Activated T-helper 1 cell treated with anti-CD3 and anti-CD28 coated beads, Interleukin-12 subunit alpha, Interleukin-12 subunit beta, Interleukin-2, Interleukin-4 antibody, amounts not matched to agents 30 ng/mL and 10 ng/mL and 1 ng/mL, durations not matched to agents 14 hours and 24 hours and 36 hours (primary cell): ENCODE data around the gene NRXN3. TPM values are rescaled to one million over a fixed set of nuclear protein-coding genes. Genes with fewer than 3 reads are reported as not detected.
"Not testable (repeated sequence)": the region's sequence is repeated elsewhere in the genome, so short reads cannot be mapped to it uniquely, and the experiment has no call there.

ENCODE experiments used
- DNase-seq: peaks from one replicate; pipeline ENCODE4 v3.0.0; 2021; ENCODE audit warnings: low spot score
- H3K27ac Mint-ChIP-seq: one replicate; pipeline ENCODE4 v1.8.0; 2021; ENCODE audit warnings: mild to moderate bottlenecking, mixed read lengths
- H3K27me3 Mint-ChIP-seq: one replicate; pipeline ENCODE4 v1.8.0; 2022; ENCODE audit warnings: mild to moderate bottlenecking, moderate library complexity, mixed read lengths; ENCODE audit not compliant: insufficient read depth
- H3K36me3 Mint-ChIP-seq: one replicate; pipeline ENCODE4 v1.8.0; 2021; ENCODE audit warnings: low read depth, mixed read lengths
- H3K4me1 Mint-ChIP-seq: one replicate; pipeline ENCODE4 v1.8.0; 2021; ENCODE audit warnings: low read depth, mixed read lengths
- H3K4me3 Mint-ChIP-seq: one replicate; pipeline ENCODE4 v1.8.0; 2021; ENCODE audit warnings: mild to moderate bottlenecking, moderate library complexity, mixed read lengths
- H3K9me3 Mint-ChIP-seq: one replicate; pipeline ENCODE4 v1.8.0; 2021; ENCODE audit warnings: mixed read lengths
- intact Hi-C: fragments of 100-400 bp; cut with micrococcal nuclease; formaldehyde crosslinking; loops from one replicate; pipeline ENCODE4 v1.15.1; 2024
- total RNA-seq: library from RNA; stranded (reverse); gene quantifications from 2 replicates; pipeline ENCODE4 v1.2.3, GENCODE V29; 2022

Gene NRXN3
- total RNA-seq, 1 donor from 2014 or later = not detected

DNA sequence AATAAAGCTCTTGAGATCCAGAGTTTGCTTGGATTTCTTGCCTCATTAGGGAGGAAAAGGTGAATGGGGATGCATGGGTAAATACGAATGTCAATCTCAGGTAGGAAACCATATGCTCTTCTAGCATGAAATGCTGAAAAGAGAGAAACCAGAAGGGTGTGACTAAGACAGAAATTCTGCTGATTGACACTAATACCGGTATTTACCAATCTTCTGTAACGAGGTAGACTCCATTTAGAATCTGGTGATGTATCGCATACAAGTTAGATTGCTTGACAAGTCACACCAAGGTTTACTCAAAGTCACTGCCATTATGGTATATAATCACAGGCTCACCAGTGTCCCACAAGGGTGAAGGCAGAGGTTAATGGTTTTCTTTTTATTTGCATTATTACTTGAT lies 337.9 kb downstream of the NRXN3 start:
- H3K27ac Mint-ChIP-seq = no peak overlapping the region
- no peaks in the 10 kb centered on the region for H3K27me3 Mint-ChIP-seq
- no peak for DNase-seq
- H3K9me3 Mint-ChIP-seq = no peaks in the 10 kb centered on the region
- no peaks in the 10 kb centered on the region for H3K36me3 Mint-ChIP-seq
- H3K4me1 Mint-ChIP-seq = no peaks in the 10 kb centered on the region
- intact Hi-C loops = loop anchor here (5.0 kb wide), 1 partner anchor 331 kb away; no protein-coding TSS in a partner anchor
- H3K4me3 Mint-ChIP-seq = no peak overlapping the region

DNA sequence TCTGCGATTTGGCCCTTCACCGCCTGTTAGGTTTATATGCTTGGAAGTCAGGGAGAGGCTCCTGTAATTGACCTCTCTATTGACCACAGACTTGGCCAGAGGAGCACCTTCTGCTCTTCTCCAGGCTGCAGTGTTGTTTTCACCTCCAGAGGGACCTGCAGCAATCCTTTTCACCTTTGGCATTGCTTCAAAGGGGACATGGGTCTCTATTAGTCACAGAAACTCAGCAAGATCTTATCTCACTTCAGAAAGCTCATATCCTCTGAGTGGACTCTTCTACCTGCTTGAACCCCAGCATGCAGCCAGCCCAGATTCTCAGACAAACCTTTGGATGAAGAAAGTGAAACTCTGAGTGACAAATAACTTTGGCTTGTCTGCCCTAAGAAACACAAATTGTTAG lies 339.3 kb downstream of the NRXN3 start:
- DNase-seq = no peak
- H3K9me3 Mint-ChIP-seq = no peaks in the 10 kb centered on the region
- intact Hi-C loops = loop anchor here (5.0 kb wide), 1 partner anchor 332 kb away; no protein-coding TSS in a partner anchor
- H3K4me3 Mint-ChIP-seq = no peak overlapping the region
- no peaks in the 10 kb centered on the region for H3K36me3 Mint-ChIP-seq
- H3K27me3 Mint-ChIP-seq = no peaks in the 10 kb centered on the region
- H3K27ac Mint-ChIP-seq = no peak overlapping the region
- H3K4me1 Mint-ChIP-seq = no peaks in the 10 kb centered on the region

DNA sequence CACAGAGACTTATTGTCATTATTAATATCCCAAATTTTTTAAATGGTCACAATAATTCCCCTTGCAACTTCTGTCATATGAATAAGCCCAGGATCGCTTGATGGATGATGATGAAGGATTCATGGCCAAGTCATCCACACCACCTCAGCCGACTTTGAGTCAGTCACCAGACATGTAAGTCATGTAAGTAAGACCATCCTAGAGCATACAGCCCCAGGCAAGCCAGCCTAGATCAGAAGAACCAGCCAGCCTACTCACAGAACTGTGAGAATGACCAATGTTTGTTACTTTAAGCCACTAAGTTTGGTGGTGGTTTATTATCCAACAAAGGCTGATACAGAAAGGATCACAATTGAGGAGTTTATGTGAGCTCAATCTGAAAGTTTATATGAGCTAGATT lies 341.8 kb downstream of the NRXN3 start:
- no peak for DNase-seq
- no peak overlapping the region for H3K4me3 Mint-ChIP-seq
- H3K36me3 Mint-ChIP-seq = no peaks in the 10 kb centered on the region
- H3K27ac Mint-ChIP-seq = no peak overlapping the region
- H3K27me3 Mint-ChIP-seq = no peaks in the 10 kb centered on the region
- no peaks in the 10 kb centered on the region for H3K9me3 Mint-ChIP-seq
- intact Hi-C loops = no loop called here
- no peaks in the 10 kb centered on the region for H3K4me1 Mint-ChIP-seq

DNA sequence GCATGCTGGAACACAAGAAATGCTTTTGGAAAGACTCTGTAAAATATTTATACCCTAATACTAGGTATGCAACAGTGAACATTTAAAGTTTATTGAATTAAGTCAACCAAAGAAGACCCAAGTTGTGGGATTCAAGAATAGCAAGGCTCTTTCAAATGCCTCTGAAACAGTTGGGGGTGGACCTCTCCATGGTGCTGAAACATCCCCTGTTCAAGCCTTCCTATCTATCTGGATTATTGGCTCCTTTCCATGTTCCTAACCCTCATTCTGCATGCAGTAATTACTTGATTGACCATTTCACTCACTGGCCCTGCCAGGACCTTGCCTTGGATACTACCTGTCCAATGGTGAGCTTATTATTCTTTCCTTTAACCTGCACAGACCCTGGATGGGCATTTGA lies 349.7 kb downstream of the NRXN3 start:
- no peaks in the 10 kb centered on the region for H3K36me3 Mint-ChIP-seq
- H3K4me3 Mint-ChIP-seq = no peak overlapping the region
- peaks cover 4% of the 10 kb centered on the region for H3K9me3 Mint-ChIP-seq
- H3K27ac Mint-ChIP-seq = no peak overlapping the region
- no peaks in the 10 kb centered on the region for H3K27me3 Mint-ChIP-seq
- no peaks in the 10 kb centered on the region for H3K4me1 Mint-ChIP-seq
- intact Hi-C loops = no loop called here
- no peak for DNase-seq

DNA sequence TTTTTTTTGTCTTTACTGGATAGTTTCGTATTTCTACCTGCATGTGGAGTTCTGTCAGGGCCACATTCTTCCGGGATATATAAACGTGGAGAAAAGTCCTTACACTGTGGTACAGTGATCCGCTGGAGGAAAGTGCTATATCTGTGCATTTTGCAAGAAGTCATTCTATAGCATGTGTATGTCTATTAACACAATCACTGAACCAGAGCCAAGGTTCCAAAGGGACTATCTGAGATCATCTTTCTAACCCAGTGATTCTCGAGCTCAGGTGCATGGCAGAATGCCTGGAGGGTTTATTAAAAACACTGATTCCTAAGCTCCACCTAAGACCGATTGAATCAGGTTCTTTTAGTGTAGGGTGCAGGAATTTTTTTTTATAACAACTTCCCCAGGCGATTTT lies 354.0 kb downstream of the NRXN3 start:
- intact Hi-C loops = no loop called here
- H3K27ac Mint-ChIP-seq = no peak overlapping the region
- no peaks in the 10 kb centered on the region for H3K36me3 Mint-ChIP-seq
- peaks cover 4% of the 10 kb centered on the region for H3K9me3 Mint-ChIP-seq
- DNase-seq = no peak
- H3K4me1 Mint-ChIP-seq = no peaks in the 10 kb centered on the region
- H3K27me3 Mint-ChIP-seq = no peaks in the 10 kb centered on the region
- H3K4me3 Mint-ChIP-seq = no peak overlapping the region

DNA sequence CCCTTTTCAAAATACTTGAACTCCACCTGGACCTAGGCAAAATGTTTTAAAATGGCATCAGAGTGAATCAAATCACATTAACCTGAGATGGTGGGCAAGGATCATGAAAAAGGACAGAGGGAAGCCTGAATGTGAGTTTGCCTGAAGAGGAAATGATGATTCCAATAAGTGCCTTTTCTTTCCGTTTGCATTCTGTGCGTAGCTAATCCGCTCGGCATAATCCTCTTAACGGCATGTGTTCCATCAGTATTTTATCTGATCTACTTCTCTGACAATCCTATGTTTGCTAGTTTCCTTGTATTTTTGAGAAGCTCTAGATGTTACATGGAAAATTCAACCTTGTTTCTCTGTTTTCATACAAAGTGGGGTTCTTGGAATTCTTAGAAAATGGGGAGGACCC lies 354.6 kb downstream of the NRXN3 start:
- no peaks in the 10 kb centered on the region for H3K36me3 Mint-ChIP-seq
- peaks cover 4% of the 10 kb centered on the region for H3K9me3 Mint-ChIP-seq
- H3K27ac Mint-ChIP-seq = no peak overlapping the region
- H3K4me3 Mint-ChIP-seq = no peak overlapping the region
- no peaks in the 10 kb centered on the region for H3K27me3 Mint-ChIP-seq
- no peak for DNase-seq
- H3K4me1 Mint-ChIP-seq = no peaks in the 10 kb centered on the region
- intact Hi-C loops = no loop called here

DNA sequence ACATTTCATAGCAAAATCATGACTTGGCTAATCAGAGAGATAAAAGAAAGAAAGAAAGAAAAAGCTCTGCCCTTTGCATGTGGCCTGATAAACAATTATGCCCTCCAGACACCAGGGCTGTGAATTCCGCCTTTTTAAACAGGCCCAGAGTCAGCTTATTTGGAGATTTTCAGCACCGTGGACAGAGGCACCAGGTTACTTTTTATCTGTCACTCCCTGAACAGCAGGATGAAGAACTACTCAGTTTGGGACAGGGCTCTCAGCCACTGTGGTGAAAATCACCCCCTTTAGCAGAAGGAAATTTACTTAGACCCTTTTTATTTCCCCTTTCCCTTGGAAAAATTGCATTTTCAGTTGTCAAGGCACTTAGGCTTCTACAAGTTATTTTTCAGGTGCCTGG lies 359.9 kb downstream of the NRXN3 start:
- Mint-ChIP-seq H3K27ac (no peak overlapping the region), H3K27me3 (no peaks in the 10 kb centered on the region)
- no peak for DNase-seq

DNA sequence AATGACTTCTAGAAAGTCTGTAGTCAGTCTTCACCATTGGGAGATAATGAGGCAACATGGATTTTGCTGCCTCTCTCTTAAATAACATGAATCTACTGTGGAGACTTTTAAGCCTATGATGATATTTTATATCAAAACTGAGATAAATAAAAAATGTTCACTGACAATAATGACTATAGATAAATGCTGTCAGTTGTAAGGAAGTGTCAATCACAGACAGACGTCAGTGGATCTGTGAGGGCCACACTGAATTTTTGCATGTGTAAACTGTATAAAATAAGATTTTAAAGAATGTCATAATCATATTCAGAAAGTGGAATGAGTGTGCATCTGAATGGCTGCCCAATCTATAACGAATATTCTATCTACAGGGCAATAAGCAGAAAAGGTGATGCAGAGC lies 364.0 kb downstream of the NRXN3 start:
- Mint-ChIP-seq H3K27ac (no peak overlapping the region), H3K36me3 (no peaks in the 10 kb centered on the region), H3K4me3 (no peak overlapping the region), H3K9me3 (peaks cover 14% of the 10 kb centered on the region), H3K4me1 (no peaks in the 10 kb centered on the region), H3K27me3 (no peaks in the 10 kb centered on the region)
- DNase-seq = no peak
- intact Hi-C loops = no loop called here

More for the DNA sequence above, 359.9 kb downstream of the NRXN3 start:
- Mint-ChIP-seq H3K9me3 (peaks cover 7% of the 10 kb centered on the region), H3K36me3 (no peaks in the 10 kb centered on the region), H3K4me1 (no peaks in the 10 kb centered on the region), H3K4me3 (no peak overlapping the region)
- intact Hi-C loops = no loop called here

DNA sequence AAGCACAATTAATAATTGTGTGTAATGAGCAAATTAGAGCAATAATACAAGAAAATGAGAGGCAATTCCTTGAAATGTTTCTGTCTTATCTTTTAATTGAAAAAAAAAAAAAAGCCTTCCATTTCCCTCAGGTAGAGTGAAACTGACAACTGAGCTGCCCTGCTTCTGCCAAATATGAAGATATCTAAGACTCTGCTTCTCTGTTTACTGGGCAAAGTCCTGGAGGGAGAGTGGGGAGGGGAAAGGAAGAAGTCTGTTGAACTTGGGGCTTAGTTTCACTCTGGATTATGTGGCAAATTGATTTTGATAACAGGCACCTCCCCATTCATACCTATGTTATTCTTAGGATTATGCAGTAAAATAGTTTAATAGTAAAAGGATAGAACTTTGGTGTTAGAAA lies 364.9 kb downstream of the NRXN3 start:
- Mint-ChIP-seq H3K4me3 (no peak overlapping the region), H3K9me3 (peaks cover 14% of the 10 kb centered on the region), H3K36me3 (no peaks in the 10 kb centered on the region), H3K4me1 (no peaks in the 10 kb centered on the region), H3K27me3 (no peaks in the 10 kb centered on the region), H3K27ac (no peak overlapping the region)
- intact Hi-C loops = no loop called here
- DNase-seq = no peak

DNA sequence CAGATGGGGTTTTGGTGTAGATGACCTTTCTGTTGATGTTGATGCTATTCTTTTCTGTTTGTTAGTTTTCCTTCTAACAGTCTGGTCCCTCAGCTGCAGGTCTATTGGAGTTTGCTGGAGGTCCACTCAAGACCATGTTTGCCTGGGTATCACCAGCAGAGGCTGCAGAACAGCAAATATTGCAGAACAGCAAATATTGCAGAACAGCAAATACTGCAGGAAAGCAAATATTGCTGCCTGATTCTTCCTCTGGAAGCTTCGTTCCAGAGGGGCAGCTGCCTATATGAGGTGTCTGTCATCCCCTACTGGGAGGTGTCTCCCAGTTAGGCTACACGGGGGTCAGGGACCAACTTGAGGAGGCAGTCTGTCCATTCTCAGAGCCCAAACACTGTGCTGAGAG lies 371.6 kb downstream of the NRXN3 start:
- DNase-seq, H3K4me3 Mint-ChIP-seq, H3K27me3 Mint-ChIP-seq, H3K36me3 Mint-ChIP-seq, intact Hi-C loops, H3K9me3 Mint-ChIP-seq, H3K4me1 Mint-ChIP-seq, H3K27ac Mint-ChIP-seq: not testable (repeated sequence)

DNA sequence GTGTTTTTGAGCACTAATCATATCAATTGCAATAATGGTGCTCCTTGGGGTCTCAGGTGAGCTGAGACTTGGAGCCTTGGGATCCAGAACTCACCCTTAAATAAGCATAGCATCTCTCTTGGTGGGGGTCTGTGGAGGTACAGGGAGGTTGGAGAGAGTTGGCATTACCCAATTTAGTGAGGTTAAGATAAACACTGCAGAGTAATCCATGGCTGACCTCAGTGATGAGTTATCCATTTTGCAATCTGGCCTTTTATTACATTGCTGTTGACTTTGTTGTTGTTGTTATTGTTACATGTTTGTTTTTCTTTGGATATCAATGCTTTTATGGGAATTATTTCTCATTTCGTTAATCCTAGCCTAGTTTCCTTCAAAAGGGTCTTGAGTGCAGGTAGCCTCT lies 373.3 kb downstream of the NRXN3 start:
- Mint-ChIP-seq H3K4me1 (no peaks in the 10 kb centered on the region), H3K4me3 (no peak overlapping the region), H3K27me3 (peaks cover under 1% of the 10 kb centered on the region), H3K9me3 (no peaks in the 10 kb centered on the region), H3K27ac (no peak overlapping the region), H3K36me3 (no peaks in the 10 kb centered on the region)
- DNase-seq = no peak
- intact Hi-C loops = no loop called here

DNA sequence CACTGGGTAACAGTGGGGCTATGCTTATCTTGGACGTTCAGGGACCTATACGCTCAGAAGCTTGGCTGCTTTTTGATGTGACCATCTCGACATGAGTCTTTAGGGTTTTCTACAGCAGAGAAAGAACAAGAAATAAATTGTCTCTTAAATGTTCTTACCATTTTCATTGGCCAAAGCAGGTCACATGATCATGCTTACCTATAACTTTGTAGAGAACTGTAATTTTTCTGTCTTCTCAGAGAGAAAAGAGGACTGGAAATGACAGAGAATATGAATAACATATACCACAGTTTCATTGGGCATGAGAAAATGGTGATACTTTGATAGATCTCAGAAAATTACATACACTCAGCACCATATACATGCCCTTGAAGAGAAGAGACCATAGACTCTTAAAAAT lies 390.9 kb downstream of the NRXN3 start:
- no peak overlapping the region for H3K4me3 Mint-ChIP-seq
- H3K36me3 Mint-ChIP-seq = no peaks in the 10 kb centered on the region
- no peak for DNase-seq
- H3K27me3 Mint-ChIP-seq = no peaks in the 10 kb centered on the region
- no peak overlapping the region for H3K27ac Mint-ChIP-seq
- intact Hi-C loops = no loop called here
- no peaks in the 10 kb centered on the region for H3K4me1 Mint-ChIP-seq
- H3K9me3 Mint-ChIP-seq = no peaks in the 10 kb centered on the region

DNA sequence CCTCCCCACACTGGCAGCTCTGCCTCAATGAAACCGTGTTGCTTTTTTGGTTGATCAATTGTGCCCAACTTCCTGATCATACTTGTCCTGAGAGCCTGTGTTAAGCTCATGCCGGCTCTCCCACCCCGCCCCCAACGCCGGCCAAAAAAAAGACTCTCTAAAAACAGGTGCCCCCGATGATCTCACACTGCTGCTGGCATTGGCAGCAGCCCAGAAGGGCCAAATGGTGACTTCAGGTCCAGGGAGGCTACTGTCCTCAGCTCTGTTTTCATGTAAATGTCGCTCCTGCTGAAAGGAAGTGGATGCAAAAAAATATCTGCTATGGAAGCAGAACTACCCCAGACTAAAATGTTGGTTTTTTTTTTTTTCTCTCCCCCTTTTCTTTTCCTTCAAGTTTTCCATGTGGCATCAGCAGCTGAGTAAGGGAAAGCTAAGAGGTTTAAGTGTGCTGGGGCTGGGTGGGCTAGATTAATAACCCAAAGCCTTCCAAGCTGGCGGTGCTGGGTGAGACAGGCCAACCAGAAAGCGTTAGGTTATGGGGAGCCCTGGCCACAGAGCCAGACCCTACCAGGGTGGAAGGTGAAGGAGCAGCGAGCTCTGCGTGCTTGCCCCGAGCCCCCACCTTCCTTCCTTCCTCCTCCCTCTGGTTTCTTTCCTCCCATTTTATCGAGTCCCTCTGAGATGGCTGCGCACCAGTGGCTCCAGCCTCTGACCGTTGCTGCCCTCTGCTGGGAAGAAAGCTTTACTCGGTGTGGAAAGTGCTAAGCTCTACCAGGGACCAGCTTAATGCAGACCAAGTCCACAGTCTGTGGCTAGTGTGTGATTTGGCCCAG lies 396.1 kb downstream of the NRXN3 start:
- H3K36me3 Mint-ChIP-seq = no peaks in the 10 kb centered on the region
- no peaks in the 10 kb centered on the region for H3K4me1 Mint-ChIP-seq
- H3K27ac Mint-ChIP-seq = no peak overlapping the region
- no peaks in the 10 kb centered on the region for H3K9me3 Mint-ChIP-seq
- no peaks in the 10 kb centered on the region for H3K27me3 Mint-ChIP-seq
- intact Hi-C loops = loop anchor here (1.0 kb wide), 2 partner anchors 118 to 704 kb away; no protein-coding TSS in a partner anchor
- DNase-seq = peak; percentile 19
- H3K4me3 Mint-ChIP-seq = no peak overlapping the region

DNA sequence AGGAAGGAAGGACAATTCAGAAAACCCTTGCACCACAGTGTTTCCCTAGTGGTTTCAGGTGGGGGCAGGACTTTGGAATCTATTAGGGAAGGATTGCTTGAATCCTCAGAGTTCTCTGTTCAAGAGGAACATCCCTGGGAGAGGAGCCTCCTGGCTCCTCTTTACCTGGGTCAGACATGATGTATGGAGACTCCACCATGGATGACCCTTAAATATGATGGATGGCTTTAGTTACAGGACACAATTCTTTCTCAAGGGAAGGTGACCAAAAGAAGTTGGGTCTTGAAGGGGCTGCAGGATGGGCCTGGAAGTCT lies 396.6 kb downstream of the NRXN3 start:
- Mint-ChIP-seq H3K9me3 (no peaks in the 10 kb centered on the region), H3K27me3 (no peaks in the 10 kb centered on the region), H3K4me3 (no peak overlapping the region), H3K27ac (no peak overlapping the region), H3K36me3 (no peaks in the 10 kb centered on the region), H3K4me1 (no peaks in the 10 kb centered on the region)
- intact Hi-C loops = loop anchor here (1.0 kb wide), 2 partner anchors 119 to 705 kb away; no protein-coding TSS in a partner anchor
- DNase-seq = no peak
